Activated T-cell treated with anti-CD3 and anti-CD28 coated beads, Interleukin-2, amount 50 U/mL, for 1 hour (primary cell): ENCODE data around the gene SPP2.

ENCODE experiments used
- DNase-seq: peaks from one replicate; pipeline ENCODE4 v3.0.0-alpha.2; 2020

Gene SPP2

DNA sequence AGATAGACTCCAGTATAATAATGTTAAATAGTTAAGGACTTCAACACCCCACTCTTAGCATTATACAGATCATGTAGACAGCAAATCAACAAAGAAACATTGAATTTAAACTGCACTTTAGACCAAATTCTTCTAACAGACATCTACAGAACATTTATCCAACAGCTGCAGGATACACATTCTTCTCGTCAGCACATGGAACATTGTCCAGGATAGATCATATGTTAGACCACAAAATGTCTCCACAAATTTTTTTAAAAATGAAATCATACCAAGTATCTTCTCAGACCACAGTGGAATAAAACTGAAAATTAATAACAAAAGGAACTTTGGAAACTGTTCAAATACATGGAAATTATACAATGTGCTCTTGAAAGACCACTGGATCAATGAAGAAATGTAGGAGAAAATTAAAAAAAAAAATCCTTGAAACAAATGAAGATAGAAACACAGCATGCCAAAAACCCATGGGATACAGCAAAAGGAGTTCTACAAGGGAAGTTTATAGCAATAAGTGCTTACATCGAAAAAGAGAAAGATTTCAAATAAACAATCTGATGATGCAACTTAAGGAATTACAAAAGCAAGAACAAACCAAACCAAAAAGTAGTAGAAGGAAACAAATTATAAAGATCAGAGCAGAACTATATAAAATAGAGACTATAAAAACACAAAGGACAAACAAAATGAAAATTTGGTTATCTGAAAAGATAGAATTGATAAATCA lies 12.3 kb upstream of the SPP2 start:
- no peak for DNase-seq

DNA sequence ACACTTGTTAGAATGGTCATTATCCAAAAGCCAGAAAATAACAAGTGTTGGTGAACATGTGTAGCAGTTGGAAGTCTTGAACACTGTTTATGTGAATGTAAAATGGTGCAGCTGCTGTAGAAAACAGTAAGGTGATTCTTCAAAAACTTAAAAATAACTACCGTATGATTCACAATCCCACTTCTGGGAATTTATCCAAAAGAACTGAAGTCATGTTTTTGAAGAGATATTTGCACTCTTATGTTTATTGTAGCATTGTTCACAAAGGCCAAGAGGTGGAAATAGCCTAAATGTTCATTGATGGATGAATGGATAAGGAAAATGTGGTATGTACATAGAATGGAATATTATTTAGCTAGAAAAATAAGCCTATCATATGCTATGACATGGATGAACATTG lies 6.3 kb upstream of the SPP2 start:
- DNase-seq: no peak

DNA sequence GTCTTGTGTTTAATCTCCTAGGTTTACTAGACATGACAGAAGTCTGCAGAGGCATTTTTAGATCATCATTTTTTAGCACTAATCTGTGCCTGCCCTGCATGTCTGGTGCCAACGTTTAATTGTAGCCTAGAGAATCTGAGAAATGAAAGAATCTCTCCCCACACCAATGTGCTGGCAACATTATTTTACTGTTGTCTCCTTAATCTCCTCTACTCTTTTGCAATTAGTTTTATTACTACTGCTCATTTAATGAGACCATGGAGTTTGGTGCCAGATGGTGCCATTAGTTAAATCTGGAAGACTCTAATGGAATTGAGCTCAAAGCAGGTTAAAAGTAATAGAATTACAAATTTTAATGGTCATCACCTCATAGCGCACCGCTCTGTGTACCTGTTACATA lies 4.0 kb upstream of the SPP2 start:
- DNase-seq: no peak

DNA sequence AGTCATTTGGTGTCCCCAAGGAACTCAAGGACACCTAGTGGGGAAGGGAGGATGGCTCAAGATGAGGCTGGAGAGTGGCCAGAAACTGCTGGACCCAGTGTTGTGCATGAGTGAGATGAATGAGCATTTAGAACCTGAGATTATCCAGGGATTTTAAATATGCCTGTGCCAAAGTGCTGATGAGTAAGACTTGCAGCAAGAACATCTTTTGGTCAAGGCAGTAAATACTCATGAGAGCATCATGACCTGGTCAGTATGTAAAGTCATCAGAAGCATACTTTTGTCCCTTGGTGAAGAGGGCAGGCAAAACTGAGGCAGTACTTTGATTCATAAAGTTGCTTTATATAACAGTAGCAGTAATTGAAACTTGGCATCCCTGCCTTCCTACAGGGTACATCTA lies 3.1 kb upstream of the SPP2 start:
- no peak for DNase-seq

DNA sequence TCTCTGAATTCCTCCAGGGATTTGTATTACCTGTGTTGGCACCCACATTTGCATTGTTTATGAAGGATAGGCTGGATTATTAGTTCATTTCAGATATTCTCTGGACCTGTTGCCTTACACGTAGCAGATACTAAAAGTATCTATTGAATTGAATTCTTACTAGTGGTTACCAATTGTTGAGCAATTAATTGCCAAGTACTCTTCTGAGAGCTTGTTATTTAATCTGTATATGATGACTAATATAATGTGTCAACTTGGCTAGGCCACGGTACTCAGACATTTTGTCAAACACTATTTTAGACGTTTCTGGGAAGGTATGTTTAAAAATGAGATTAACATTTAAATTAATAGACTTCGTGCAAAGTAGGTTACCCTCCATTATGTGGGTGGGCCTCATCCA lies 2.5 kb upstream of the SPP2 start:
- DNase-seq: no peak

DNA sequence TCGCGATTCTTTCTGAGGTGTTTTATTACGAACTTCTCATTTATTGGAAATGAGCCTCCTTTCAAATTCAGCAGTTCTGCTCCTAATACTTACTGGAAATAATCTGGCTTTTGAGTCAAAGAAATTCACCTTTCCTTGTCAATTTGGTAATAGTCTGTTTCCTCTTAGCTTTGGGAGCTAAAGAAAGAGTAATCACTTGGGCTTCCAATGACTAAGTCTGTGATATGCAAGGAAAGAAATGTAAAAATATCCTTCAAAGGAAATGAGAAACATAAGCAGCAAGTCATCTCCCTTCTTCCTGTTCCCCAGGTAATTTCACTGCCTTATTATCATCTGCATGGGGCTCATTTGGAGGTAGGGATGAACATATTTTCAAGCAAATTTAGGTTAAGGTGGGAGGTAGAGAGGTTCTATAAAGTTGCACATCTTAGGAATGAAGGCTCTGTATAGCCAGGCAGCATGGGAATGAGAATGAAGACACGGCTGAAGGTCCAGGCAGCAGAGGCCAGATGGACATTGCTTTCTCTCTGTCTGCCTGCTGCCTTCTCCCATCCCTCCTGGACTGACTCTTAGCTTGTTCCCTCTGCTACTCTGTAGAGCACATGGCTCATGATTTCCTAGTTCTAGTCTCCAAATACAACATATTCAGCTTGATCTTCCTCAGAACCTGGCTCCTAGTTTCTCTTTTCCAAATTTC lies 1.0 kb downstream of the SPP2 start:
- DNase-seq: no peak

DNA sequence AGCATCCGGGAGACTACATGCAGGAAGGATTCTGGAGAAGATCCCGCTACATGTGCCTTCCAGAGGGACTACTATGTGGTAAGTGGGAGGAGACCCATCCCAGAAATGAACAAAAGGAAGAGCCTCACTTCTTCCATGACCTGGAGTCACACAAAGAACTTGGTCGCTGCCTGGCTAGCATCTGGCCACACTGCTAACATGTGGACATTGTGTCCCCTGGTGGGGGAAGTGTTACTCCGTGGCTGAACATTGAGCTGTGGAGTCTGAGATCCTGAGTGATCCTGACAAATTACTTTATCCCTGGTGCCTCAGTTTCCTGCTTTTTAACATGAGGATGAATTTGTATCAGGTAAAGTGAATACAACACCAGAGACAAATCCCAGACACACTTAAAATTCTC lies 8.4 kb downstream of the SPP2 start:
- no peak for DNase-seq

DNA sequence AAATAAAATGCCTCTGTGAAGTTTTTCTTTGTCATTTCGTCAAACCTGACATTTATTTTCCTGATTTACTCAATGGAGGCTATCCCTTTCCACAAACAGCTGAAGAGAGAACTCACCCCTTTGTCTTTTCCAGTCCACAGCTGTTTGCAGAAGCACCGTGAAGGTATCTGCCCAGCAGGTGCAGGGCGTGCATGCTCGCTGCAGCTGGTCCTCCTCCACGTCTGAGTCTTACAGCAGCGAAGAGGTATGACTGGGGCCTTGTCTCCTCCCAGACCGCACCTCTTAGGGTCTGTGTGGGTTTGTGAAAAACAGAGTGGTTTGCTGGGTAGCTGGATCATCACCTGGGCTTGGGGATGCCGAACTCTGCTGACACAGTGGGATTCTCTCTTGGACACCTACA lies 9.7 kb downstream of the SPP2 start:
- no peak for DNase-seq

DNA sequence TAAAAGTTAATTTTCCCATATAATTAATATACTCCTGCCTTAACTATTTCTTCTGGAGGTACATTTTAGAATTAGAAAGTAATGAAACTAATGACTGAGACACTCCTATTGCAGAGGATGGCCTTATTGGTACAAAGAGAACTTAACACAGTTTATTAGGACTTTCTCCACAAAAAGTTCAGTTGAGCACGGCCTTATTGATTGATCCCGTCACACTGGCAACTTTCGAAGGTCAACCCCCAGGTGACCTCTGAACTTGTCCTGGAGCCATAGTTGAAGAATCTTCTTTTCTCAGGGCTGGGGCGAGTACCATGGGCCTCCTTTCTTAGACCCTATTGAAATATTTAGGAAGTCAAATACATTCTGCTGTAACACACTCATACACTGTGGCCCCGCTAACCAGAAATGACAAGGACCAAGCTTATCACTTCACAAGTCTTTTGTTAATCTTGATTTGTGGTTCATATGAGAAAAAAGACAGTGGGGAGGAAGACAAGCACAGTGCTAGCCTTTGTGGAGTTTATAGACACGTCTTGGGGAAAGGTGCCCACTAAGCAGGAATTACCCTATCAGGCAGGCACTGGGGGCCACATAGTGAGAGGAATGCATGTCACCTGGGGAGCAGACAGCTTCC lies 11.2 kb downstream of the SPP2 start:
- no peak for DNase-seq

DNA sequence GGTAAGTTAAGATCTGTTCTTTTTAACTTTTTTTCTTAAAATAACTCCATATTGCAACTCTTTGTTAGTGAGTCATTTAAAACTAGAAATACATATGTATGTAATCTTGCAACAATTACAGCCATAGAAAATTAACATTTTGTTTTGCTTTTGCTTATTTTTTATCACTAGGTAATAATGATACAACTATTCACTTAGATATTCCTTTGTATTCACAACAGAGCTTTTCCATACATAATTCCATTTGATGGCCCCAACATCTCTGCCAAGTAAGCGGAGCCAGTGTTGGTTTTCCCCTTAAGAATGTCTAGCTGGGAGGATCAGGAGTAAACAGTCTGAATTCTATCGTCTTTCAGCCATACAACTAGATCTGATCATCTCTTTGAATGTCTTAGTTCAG lies 16.1 kb downstream of the SPP2 start:
- DNase-seq: no peak

DNA sequence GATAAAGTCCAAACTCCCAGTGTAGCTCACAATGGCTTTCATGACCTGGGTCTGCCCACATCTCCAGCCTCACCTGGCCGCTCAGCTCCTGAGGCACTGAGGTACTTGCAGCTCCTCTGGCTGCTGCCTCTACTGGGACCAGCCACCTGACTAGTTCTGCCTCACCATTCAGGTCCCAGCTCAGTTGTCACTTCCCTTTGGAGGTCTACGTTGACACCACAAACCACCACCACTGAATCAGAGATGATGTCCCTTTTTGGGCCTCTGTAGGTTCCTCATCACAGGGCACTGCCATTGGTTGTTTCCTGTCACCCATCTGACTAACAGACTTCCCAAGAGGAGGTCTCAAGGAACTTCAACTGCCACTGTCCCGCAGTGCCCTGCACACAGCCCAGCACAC lies 21.2 kb downstream of the SPP2 start:
- DNase-seq: no peak

DNA sequence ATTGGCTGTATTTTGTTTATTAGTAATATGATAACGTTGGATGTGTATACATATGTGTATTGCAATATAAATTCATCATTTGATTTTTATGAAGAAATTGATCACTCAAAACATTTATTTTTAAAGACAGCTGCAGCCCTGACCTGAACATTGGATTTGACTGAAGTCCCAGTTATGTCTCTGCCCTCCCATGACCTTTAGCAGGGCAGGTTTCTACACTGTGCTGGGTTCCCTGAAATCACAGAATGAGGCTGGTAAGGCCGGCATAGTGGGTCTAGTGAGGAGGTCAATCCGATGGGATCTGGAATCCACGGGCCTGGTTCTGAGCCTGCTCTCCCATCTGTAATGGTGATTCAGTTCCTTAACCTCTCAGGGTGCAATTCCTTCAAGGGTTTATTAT lies 22.0 kb downstream of the SPP2 start:
- DNase-seq: no peak

DNA sequence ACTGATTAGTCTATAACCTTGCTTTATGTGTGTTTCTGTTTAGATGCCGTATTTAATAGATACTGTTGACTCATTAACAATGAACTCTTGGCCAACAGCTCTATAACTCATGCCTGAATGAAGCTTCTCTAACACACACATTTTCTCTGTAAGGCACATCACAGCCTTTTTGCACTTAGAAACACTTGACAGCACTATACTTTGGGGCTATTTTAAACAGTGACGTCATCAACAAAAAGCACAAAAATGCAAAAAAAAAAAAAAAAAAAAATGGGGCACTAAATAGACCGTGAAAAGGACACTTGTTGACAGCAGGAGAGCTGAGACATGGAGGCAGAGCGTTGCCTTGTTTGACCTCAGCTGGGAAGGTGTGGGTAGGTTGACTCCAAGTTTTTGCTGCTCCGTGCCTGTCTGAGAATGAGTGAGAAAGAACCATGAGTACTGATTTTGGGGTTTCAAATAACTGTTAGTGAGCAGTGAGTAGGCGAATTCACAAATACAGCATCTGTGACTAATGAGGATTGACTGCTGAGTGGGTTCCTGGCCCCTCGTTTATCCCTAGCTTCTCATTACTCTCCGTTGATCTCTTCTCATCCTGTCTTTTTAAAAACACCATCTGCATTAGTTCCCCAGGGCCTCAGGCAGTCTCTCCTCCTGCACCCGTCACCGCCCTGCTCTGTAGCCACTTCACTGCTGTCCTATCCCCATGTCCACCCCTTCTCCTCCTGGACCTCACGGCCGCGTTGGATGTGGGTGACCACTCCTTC lies 24.4 kb downstream of the SPP2 start:
- no peak for DNase-seq

DNA sequence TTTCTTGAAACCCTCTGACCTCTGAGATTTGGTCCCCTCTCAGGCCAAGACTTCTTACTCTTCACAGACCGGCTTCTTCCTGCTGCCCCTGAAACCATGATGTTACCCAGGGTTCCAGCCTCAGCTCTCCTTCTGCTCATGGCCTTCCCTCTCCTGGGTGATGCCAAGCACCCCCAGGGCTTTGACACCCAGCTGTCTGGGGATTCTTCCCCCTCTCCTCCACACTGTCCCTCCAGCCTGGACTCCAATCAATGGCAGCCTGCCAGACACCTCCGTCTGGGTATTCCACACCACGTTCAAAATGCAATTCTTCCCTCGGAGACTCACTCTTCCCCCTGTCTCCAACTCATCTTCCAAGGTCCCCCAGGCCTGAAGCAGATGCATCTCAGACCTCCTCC lies 25.0 kb downstream of the SPP2 start:
- no peak for DNase-seq

DNA sequence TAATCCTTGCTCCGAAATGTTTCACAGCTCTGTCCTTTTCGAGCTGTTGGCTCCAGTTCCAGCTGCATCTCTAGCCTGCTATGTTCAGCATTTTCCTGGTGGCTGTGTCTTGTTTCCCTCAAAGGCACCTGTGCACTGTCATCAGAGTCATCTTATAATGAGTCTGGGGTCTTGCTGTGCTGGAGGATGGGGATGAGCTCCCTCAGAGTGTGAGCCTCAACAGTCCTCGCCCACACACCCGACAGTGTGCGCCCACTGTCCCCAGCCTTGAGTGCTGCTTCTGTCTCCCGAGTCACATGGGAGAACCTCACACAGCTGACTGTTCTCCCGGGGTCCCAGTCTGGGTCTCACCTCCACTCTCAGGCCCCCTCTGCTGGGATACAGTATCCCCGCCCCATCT lies 25.4 kb downstream of the SPP2 start:
- DNase-seq: no peak

DNA sequence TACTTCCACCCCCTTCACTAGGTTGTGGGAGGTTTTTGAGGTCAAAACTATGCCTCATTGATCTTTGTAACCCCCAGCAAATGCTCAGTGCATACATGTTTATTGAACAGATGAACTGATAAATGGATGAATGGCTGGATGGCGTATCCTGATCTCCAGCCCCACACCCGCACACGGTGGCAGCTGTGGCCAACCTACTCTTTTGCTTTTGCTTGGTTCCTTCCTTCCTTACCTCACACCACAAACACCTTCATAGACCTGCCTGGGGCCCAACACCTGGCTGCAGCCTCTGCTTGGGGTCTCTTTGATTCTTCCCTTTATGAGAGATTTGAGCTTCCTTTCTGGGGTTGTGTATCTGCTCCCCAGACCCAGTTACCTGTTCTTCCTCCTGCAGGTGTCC lies 25.9 kb downstream of the SPP2 start:
- no peak for DNase-seq

DNA sequence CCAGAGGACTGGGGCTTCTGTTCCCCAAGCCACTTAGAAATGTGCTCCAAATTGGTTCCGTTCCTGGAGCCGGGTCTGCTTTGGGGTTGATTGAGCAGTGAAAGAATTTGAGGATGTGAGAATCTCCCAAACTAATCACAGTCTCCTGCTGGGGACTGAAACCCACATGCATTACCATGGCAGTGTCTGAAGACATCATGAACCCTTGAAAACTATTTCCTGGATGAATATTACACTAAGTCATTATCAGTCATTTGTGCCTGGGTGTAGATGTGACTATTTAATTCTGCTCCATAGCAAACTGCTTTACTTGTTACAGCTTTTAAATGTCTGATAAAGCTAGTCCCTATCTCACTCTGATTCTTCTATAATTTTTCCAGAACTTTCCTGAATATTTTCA lies 27.6 kb downstream of the SPP2 start:
- no peak for DNase-seq

DNA sequence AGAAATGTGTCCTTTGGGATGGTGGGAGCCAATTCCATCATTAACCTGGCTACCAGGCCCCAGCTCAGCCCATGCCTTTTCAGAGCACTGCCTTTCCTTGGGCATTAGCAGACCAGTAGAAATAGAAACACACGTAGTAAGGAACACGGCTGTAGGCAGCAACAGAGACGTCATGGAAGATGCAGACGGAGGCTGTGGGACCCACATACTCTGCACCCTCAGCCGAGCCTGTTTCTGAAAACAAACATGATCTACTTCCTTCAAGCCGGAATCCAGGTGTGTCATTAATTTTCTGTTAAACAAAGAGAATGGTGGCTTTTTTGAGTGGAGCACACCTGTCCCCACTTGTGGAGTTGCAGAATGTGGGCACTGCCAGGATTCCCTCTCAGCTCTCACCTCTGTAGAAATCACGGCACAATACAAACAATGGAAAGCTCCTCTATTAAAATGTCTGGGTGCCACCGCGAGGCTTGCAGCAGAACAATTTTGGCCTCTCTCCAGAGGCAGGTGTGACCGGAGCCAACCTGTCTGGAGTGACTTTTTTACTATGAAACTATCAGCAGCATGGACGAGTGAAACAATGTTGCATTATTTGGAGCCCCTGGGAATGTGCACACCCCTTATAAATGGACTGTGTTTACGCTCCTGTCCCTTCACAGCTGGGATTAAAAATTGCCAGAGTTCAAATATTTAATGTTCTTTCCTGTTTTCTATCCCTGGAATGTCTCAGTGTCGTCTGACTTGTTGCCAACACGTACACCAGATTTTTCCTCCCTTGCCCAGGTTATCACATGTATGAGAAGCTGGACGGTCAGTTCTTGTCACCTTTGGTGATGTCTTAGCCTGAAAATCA lies 31.7 kb downstream of the SPP2 start:
- DNase-seq: no peak

DNA sequence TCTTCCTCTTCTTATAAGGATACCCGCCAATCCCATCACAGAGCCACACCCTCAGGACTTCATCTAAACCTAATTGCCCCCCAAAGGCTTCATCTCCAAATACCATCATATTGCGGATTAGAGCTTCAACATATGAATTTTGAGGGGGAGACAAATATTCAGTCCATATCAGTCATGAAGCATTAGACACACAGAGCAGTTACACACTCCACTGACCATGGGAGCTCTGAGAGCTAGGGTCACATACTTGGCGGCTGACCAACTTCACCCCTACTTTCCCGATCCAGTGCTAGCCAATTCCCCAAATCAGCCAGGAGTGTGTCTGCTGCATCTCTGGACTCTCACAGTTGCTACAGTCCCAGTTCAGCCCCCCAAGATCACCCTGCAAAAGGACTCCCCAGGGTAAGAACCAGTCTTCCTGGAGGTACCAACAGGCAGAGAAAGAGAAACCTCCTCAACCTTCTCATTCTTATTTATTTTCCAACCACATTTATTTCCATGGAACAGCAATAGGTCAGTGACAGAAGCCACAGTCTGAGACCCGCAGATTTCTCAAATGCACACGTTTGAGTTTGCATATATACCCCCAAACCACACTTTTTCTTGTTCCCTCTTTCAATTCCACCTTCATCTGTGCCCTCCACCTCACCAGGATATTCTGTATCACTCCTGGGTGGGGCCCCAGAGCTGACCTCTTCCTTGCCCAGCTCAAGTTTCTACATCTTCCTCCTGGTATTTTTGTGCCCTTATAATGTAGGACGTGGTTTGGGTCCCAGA lies 33.3 kb downstream of the SPP2 start:
- DNase-seq: no peak

DNA sequence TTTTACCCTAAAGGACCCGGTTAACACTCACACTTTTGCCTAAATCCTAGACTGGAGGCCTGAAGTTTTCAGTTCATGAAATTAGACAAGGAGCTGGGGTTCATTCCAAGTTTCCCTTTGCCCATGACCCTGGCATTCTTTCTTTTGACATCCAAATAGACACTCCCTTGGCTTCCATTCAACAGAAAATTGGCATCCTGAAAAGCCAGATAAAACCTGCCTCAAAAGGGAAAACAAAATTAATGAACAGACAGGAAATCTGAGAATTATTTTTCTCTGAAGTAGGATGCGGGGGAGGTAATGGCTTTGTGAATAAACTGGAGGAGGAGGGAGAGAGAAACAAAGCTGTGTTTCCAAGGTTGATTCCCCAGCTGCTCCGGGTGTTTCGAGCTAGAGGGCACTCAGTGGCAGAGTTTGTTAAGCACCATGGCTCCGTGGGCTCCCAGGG lies 41.0 kb downstream of the SPP2 start:
- no peak for DNase-seq

DNA sequence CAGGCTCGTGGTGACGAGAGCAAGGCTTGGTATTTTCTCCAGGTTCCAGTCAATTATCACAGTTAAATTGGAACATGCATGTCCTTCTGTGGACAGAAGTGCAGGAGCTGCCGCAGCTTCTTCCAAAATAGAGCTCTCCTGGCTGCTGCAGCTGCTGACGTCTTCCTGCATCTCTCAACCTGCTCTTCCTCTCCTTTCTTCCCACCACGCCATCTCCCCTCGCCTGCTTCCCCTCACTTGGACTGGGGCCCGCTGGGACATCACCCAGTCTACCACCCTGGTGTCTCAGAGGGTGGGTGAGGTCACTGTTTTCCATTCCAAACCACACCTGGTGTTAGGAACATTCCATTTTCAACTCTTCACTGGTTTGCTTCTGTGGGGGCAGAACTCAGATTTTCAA lies 41.4 kb downstream of the SPP2 start:
- no peak for DNase-seq

DNA sequence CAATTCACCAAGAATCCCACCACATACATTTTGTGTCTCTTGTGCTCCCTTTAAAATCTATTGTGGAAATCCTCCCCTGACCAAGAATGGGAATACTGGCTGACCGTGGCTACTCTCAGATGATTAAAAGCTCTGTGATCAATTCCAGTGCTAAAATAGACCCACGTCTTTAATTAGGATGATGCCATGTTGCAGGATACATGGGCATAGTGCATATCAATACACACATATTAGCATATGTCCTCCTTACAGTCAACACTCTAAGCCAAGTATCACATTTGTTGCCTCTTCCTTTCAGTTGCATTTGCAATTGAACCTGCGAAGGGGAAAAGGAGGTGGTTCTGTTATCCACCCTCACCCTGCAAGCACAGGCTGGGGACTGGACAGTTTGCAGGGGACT lies 41.8 kb downstream of the SPP2 start:
- DNase-seq: no peak
